Measurements from ENCODE around the gene DDIT3.
"Not testable (repeated sequence)": the region's sequence is repeated elsewhere in the genome, so short reads cannot be mapped to it uniquely, and the experiment has no call there.

Gene DDIT3

GRCh38 chr12:57515934-57516541 lies 4.3 kb downstream of the DDIT3 start:
- H4K20me1 ChIP-seq (ENCODE audit: control insufficient read depth, insufficient read depth, low read depth, low read length): peaks cover 8% of the 10 kb centered on the region
- H3K36me3 ChIP-seq (ENCODE audit: control insufficient read depth, low read length): peaks cover 90% of the 10 kb centered on the region
- no peaks in the 10 kb centered on the region for H3K9me3 ChIP-seq (ENCODE audit: control insufficient read depth, insufficient read depth, low read length)
- no peak overlapping the region for H3K4me2 ChIP-seq (ENCODE audit: low read length)
- H3K4me1 ChIP-seq (ENCODE audit: control insufficient read depth, low read length): peaks cover 27% of the 10 kb centered on the region
- peaks cover 43% of the 10 kb centered on the region for H3F3A ChIP-seq (ENCODE audit: control insufficient read depth, insufficient read depth)
- no peak overlapping the region for H3K27ac ChIP-seq (ENCODE audit: low read depth, low read length)
- no peaks in the 10 kb centered on the region for H3K9me2 ChIP-seq (replicated peaks; ENCODE audit: control insufficient read depth, low read length)
- H3K4me3 ChIP-seq (ENCODE audit: low read length): no peak overlapping the region
- H3K27me3 ChIP-seq (ENCODE audit: control insufficient read depth, low read length): no peaks in the 10 kb centered on the region
- peaks cover 36% of the 10 kb centered on the region for H3K79me2 ChIP-seq (ENCODE audit: control insufficient read depth, low read length)
- TF ChIP-seq CTCF (IDR thresholded peaks at IDR 0.05; ENCODE audit: low read depth, low read length, poor library complexity, severe bottlenecking) (no peak), EZH2phosphoT487 (IDR thresholded peaks at IDR 0.05; ENCODE audit: borderline replicate concordance, low read length) (no peak)

GRCh38 chr12:57515408-57515933 lies 4.8 kb downstream of the DDIT3 start:
- H3K9me3 ChIP-seq (ENCODE audit: control insufficient read depth, insufficient read depth, low read length): no peaks in the 10 kb centered on the region
- H3K79me2 ChIP-seq (ENCODE audit: control insufficient read depth, low read length): peaks cover 36% of the 10 kb centered on the region
- H3F3A ChIP-seq (ENCODE audit: control insufficient read depth, insufficient read depth): peaks cover 43% of the 10 kb centered on the region
- H3K27ac ChIP-seq (ENCODE audit: low read depth, low read length): no peak overlapping the region
- no peaks in the 10 kb centered on the region for H3K9me2 ChIP-seq (replicated peaks; ENCODE audit: control insufficient read depth, low read length)
- TF ChIP-seq CTCF (IDR thresholded peaks at IDR 0.05; ENCODE audit: low read depth, low read length, poor library complexity, severe bottlenecking) (no peak), EZH2phosphoT487 (IDR thresholded peaks at IDR 0.05; ENCODE audit: borderline replicate concordance, low read length) (no peak)
- peaks cover 90% of the 10 kb centered on the region for H3K36me3 ChIP-seq (ENCODE audit: control insufficient read depth, low read length)
- peaks cover 8% of the 10 kb centered on the region for H4K20me1 ChIP-seq (ENCODE audit: control insufficient read depth, insufficient read depth, low read depth, low read length)
- H3K4me1 ChIP-seq (ENCODE audit: control insufficient read depth, low read length): peaks cover 23% of the 10 kb centered on the region
- no peak overlapping the region for H3K4me2 ChIP-seq (ENCODE audit: low read length)
- no peaks in the 10 kb centered on the region for H3K27me3 ChIP-seq (ENCODE audit: control insufficient read depth, low read length)
- no peak overlapping the region for H3K4me3 ChIP-seq (ENCODE audit: low read length)

- Histone ChIP-seq H3K36me3 (ENCODE audit: control insufficient read depth, low read length) (peaks cover 91% of the 10 kb centered on the region), H3K79me2 (ENCODE audit: control insufficient read depth, low read length) (peaks cover 32% of the 10 kb centered on the region), H3K4me2 (ENCODE audit: low read length) (no peak overlapping the region), H3K9me3 (ENCODE audit: control insufficient read depth, insufficient read depth, low read length) (no peaks in the 10 kb centered on the region), H4K20me1 (ENCODE audit: control insufficient read depth, insufficient read depth, low read depth, low read length) (peaks cover 8% of the 10 kb centered on the region), H3K27me3 (ENCODE audit: control insufficient read depth, low read length) (no peaks in the 10 kb centered on the region), H3K27ac (ENCODE audit: low read depth, low read length) (no peak overlapping the region), H3F3A (ENCODE audit: control insufficient read depth, insufficient read depth) (peaks cover 43% of the 10 kb centered on the region), H3K4me3 (ENCODE audit: low read length) (no peak overlapping the region), H3K4me1 (ENCODE audit: control insufficient read depth, low read length) (peaks cover 23% of the 10 kb centered on the region), H3K9me2 (replicated peaks; ENCODE audit: control insufficient read depth, low read length) (no peaks in the 10 kb centered on the region)
- TF ChIP-seq CTCF (IDR thresholded peaks at IDR 0.05; ENCODE audit: low read depth, low read length, poor library complexity, severe bottlenecking) (no peak), EZH2phosphoT487 (IDR thresholded peaks at IDR 0.05; ENCODE audit: borderline replicate concordance, low read length) (no peak)
These were observed 5.5 kb downstream of the DDIT3 start for GRCh38 chr12:57514720-57515407.

GRCh38 chr12:57514246-57514645 lies 6.1 kb downstream of the DDIT3 start:
- not testable (repeated sequence) for H3K27me3 ChIP-seq (ENCODE audit: control insufficient read depth, low read length); H3K9me2 ChIP-seq (replicated peaks; ENCODE audit: control insufficient read depth, low read length); H3K4me3 ChIP-seq (ENCODE audit: low read length); H3K4me2 ChIP-seq (ENCODE audit: low read length); H3K9me3 ChIP-seq (ENCODE audit: control insufficient read depth, insufficient read depth, low read length); H3K27ac ChIP-seq (ENCODE audit: low read depth, low read length); H4K20me1 ChIP-seq (ENCODE audit: control insufficient read depth, insufficient read depth, low read depth, low read length)
- H3K4me1 ChIP-seq (ENCODE audit: control insufficient read depth, low read length): peaks cover 21% of the 10 kb centered on the region
- peaks cover 88% of the 10 kb centered on the region for H3K36me3 ChIP-seq (ENCODE audit: control insufficient read depth, low read length)
- peaks cover 26% of the 10 kb centered on the region for H3K79me2 ChIP-seq (ENCODE audit: control insufficient read depth, low read length)
- peaks cover 43% of the 10 kb centered on the region for H3F3A ChIP-seq (ENCODE audit: control insufficient read depth, insufficient read depth)

GRCh38 chr12:57513677-57514076 lies 6.6 kb downstream of the DDIT3 start:
- not testable (repeated sequence) for H3K4me3 ChIP-seq (ENCODE audit: low read length); H3K9me2 ChIP-seq (replicated peaks; ENCODE audit: control insufficient read depth, low read length); H3K27ac ChIP-seq (ENCODE audit: low read depth, low read length); H3K9me3 ChIP-seq (ENCODE audit: control insufficient read depth, insufficient read depth, low read length); H3K27me3 ChIP-seq (ENCODE audit: control insufficient read depth, low read length); H4K20me1 ChIP-seq (ENCODE audit: control insufficient read depth, insufficient read depth, low read depth, low read length); H3K4me2 ChIP-seq (ENCODE audit: low read length)
- Histone ChIP-seq H3K4me1 (ENCODE audit: control insufficient read depth, low read length) (peaks cover 16% of the 10 kb centered on the region), H3F3A (ENCODE audit: control insufficient read depth, insufficient read depth) (peaks cover 43% of the 10 kb centered on the region), H3K79me2 (ENCODE audit: control insufficient read depth, low read length) (peaks cover 20% of the 10 kb centered on the region), H3K36me3 (ENCODE audit: control insufficient read depth, low read length) (peaks cover 88% of the 10 kb centered on the region)

All from DOHH2 (cell line).